D721Med (cell line): ENCODE measurements around the gene RPS6KA2.

Experiments
- DNase-seq: peaks from one replicate; pipeline ENCODE4 v3.0.0; 2011; ENCODE audit warnings: low spot score; ENCODE audit not compliant: insufficient read length
- FAIRE-seq: peaks from 2 replicates; lab custom pipeline; 2011; peaks lifted over from hg19 to GRCh38; lab: Jason Lieb, UNC
- TF ChIP-seq, protein P1 (sequence below): IDR thresholded peaks from 2 replicates; pipeline ENCODE4 v1.5.1; 2012; ENCODE audit warnings: mild to moderate bottlenecking, control low read depth; ENCODE audit not compliant: insufficient read depth; ENCODE audit errors: missing control alignments

Gene RPS6KA2

DNA sequence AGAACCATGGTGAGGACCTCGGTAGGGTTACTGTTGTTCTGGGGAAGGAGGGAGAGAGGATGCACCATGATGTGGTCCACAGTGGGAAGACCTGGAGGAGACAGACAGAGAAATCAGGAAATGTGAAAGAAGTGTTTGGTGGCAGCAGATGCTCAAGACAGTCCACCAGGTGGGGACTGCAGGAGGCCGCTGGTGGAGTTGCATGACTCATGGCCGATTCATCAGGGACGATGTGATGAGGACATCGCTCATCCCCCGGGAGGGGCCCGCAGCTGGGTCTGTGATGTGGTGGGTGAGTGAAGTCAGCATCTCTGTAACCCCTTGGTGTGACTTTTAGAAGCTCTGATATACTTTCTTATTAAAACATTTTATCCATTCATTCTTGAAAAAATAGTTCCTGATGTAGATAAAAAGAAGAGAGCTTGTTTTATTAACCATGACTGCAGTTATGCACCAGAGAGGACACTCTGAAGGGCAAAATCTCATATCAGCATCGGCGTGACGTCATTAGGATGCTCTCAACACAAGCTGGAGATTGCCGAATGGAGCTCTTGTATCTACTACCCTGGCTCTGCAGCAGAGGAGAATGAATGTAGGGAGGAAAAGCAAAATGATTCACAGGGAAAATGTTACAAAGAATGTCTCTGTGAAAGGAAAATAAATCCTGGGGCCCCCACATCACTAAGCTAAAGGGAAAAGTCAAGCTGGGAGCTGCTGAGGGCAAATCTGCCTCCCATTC is 111.8 kb downstream of the RPS6KA2 start:
- no peak for DNase-seq
- no peak for FAIRE-seq
- TF ChIP-seq, protein P1, sequence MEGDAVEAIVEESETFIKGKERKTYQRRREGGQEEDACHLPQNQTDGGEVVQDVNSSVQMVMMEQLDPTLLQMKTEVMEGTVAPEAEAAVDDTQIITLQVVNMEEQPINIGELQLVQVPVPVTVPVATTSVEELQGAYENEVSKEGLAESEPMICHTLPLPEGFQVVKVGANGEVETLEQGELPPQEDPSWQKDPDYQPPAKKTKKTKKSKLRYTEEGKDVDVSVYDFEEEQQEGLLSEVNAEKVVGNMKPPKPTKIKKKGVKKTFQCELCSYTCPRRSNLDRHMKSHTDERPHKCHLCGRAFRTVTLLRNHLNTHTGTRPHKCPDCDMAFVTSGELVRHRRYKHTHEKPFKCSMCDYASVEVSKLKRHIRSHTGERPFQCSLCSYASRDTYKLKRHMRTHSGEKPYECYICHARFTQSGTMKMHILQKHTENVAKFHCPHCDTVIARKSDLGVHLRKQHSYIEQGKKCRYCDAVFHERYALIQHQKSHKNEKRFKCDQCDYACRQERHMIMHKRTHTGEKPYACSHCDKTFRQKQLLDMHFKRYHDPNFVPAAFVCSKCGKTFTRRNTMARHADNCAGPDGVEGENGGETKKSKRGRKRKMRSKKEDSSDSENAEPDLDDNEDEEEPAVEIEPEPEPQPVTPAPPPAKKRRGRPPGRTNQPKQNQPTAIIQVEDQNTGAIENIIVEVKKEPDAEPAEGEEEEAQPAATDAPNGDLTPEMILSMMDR = no peak

GRCh38 chr6:166514196-166514595 is 112.9 kb downstream of the RPS6KA2 start:
- TF ChIP-seq, protein P1 = no peak
- DNase-seq = no peak
- no peak for FAIRE-seq

- TF ChIP-seq, protein P1 = no peak
- FAIRE-seq = no peak
- no peak for DNase-seq
Observed at GRCh38 chr6:166512567-166512966, 114.5 kb downstream of the RPS6KA2 start.

DNA sequence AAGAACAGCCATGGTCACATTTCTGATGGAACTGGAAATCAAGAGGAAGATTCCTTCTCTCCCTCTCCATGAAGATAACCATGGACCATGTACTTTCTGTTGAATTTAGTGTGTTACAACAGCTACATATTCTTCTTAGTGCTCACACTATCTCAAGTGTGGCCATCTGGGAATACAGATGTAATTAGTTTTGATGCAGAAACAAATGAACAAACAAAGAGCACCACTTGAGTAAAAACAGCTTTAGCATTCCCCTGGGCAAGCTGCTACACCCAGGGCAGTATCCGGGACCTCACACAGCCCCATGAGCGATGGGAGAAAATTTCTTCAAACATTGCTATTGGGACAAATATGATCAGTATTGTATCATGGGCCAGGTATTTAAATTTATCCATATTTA is 115.7 kb downstream of the RPS6KA2 start:
- TF ChIP-seq, protein P1 = no peak
- DNase-seq = no peak
- no peak for FAIRE-seq

GRCh38 chr6:166509193-166509592 is 117.9 kb downstream of the RPS6KA2 start:
- DNase-seq = no peak

DNA sequence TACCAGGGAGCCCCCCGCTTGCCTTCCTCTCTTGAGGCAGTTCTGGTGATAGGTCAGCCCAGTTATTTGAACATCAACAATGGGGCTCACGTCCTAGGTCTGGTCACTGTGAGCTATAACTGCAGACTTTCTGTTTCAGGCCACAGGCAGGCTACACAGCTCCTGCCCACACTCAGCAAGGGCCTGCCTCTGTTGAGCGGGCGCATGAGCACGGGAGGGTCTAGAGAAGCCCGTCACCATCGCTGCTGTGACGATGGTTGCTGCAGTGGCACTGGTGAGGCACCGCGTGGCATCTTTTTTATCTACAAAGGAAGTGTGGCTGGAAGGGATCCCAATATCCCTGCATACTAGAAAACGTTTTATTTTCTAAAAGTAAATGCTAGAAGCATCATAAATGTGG is 118.3 kb downstream of the RPS6KA2 start:
- TF ChIP-seq, protein P1 = no peak
- no peak for DNase-seq

More at GRCh38 chr6:166509193-166509592, 117.9 kb downstream of the RPS6KA2 start:
- FAIRE-seq = no peak
- TF ChIP-seq, protein P1 = no peak

More for the DNA sequence above, 118.3 kb downstream of the RPS6KA2 start:
- no peak for FAIRE-seq
